H1 (cell line): ENCODE measurements around the gene SH3PXD2B. TPM values are rescaled to one million over a fixed set of nuclear protein-coding genes. Genes with fewer than 3 reads are reported as not detected.

ENCODE experiments used
- E2F6 ChIP-seq: IDR thresholded peaks from 2 replicates; pipeline ENCODE4 v1.6.1; 2012; ENCODE audit warnings: inconsistent platforms
- EGR1 ChIP-seq: IDR thresholded peaks from 2 replicates; pipeline ENCODE4 v1.6.1; 2011; ENCODE audit warnings: low read depth, low read length, borderline replicate concordance
- EP300 ChIP-seq, 2 experiments: IDR thresholded peaks; 1 replicate in 1 of 2; 2 replicates in 1 of 2; pipeline ENCODE4 v1.6.1; 2011 to 2012; ENCODE audit warnings: low read depth in 2 of 2, low read length in 2 of 2, mild to moderate bottlenecking in 2 of 2, borderline replicate concordance in 1 of 2, inconsistent platforms in 1 of 2, moderate library complexity in 1 of 2
- HDAC6 ChIP-seq: IDR thresholded peaks from one replicate; pipeline ENCODE4 v1.7.1; 2012; ENCODE audit warnings: low read depth, mild to moderate bottlenecking, inconsistent platforms, low read length, moderate library complexity
- KDM5A ChIP-seq: fragments of 200-600 bp; IDR thresholded peaks from 2 replicates; pipeline ENCODE4 v1.7.1; 2012; ENCODE audit warnings: mild to moderate bottlenecking, low read length, inconsistent platforms, mixed read lengths
- POLR2AphosphoS5 ChIP-seq: IDR thresholded peaks from 2 replicates; pipeline ENCODE4 v1.6.1; 2011; ENCODE audit warnings: low read depth, low read length
- RAD21 ChIP-seq, 2 experiments: IDR thresholded peaks in 1 of 2; conservative IDR thresholded peaks in 1 of 2; 2 replicates each; pipeline ENCODE4 v1.6.1; 2011; ENCODE audit warnings: low read depth in 2 of 2, low read length in 2 of 2, improper control_type of control experiment in 1 of 2, inconsistent platforms in 1 of 2, mild to moderate bottlenecking in 1 of 2, moderate library complexity in 1 of 2
- USF2 ChIP-seq: IDR thresholded peaks from 2 replicates; pipeline ENCODE4 v1.6.1; 2011; ENCODE audit warnings: low read length, improper control_type of control experiment
- polyA plus RNA-seq, 7 experiments: library from polyadenylated mRNA; depleted of rRNA in 3 of 7; stranded (reverse) in 5 of 7; unstranded in 2 of 7; fragments of >200 nt in 5 of 7; fragments of 200-250 nt in 2 of 7; gene quantifications; 1 replicate in 5 of 7; 2 replicates in 1 of 7; 4 replicates in 1 of 7; pipeline versions ENCODE4 v1.2.1 to v1.2.3, GENCODE V29; 2011 to 2013; ENCODE audit warnings: missing spikeins in 2 of 7, mixed read lengths in 2 of 7
- total RNA-seq: library from RNA; stranded (reverse); fragmentation: NEBNext Ultra II Directional; extraction: Animal tissue kit (Norgen Biotek cat#: 25700); gene quantifications from 2 replicates; pipeline ENCODE4 v1.2.1, GENCODE V29; 2021
- TF ChIP-seq, protein P1 (sequence below), 3 experiments: IDR thresholded peaks; 1 replicate in 2 of 3; 2 replicates in 1 of 3; pipeline versions ENCODE4 v1.5.1 to v1.6.1; 2011; ENCODE audit warnings: low read length in 3 of 3, mild to moderate bottlenecking in 3 of 3, inconsistent platforms in 2 of 3, low read depth in 1 of 3, moderate library complexity in 1 of 3; ENCODE audit not compliant: insufficient read depth in 1 of 3; ENCODE audit errors: control extremely low read depth in 1 of 3

The SH3PXD2B gene
- total and polyA plus RNA-seq, 2 of the 8 experiments (the other 6 are each of a cell fraction or from before 2014, with no cell fraction given), result 32.9 to 72.9 TPM

GRCh38 chr5:172334196-172334595 lies 120.1 kb downstream of the SH3PXD2B start (continued):
- TF ChIP-seq POLR2AphosphoS5, result peak; percentile 46; the same call in 1 of the 2 replicates
- TF ChIP-seq, protein P1, sequence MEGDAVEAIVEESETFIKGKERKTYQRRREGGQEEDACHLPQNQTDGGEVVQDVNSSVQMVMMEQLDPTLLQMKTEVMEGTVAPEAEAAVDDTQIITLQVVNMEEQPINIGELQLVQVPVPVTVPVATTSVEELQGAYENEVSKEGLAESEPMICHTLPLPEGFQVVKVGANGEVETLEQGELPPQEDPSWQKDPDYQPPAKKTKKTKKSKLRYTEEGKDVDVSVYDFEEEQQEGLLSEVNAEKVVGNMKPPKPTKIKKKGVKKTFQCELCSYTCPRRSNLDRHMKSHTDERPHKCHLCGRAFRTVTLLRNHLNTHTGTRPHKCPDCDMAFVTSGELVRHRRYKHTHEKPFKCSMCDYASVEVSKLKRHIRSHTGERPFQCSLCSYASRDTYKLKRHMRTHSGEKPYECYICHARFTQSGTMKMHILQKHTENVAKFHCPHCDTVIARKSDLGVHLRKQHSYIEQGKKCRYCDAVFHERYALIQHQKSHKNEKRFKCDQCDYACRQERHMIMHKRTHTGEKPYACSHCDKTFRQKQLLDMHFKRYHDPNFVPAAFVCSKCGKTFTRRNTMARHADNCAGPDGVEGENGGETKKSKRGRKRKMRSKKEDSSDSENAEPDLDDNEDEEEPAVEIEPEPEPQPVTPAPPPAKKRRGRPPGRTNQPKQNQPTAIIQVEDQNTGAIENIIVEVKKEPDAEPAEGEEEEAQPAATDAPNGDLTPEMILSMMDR (IDR thresholded peaks at IDR 0.05; ENCODE audit: control extremely low read depth in 1 of 3, insufficient read depth in 1 of 3, low read depth in 1 of 3, low read length in 3 of 3), result peak; percentile 65 to 80 (median 75)
- TF ChIP-seq EP300 (IDR thresholded peaks at IDR 0.05; ENCODE audit: borderline replicate concordance in 1 of 2, low read depth in 2 of 2, low read length in 2 of 2), result no peak
- no peak for TF ChIP-seq KDM5A
- TF ChIP-seq E2F6, result peak; percentile 65; the same call in 1 of the 2 replicates
- peak; percentile 35 to 50 for TF ChIP-seq RAD21 (IDR thresholded peaks at IDR 0.05 in 1 of 2, conservative IDR thresholded peaks at IDR 0.05 in 1 of 2; ENCODE audit: low read depth in 2 of 2, low read length in 2 of 2)
- no peak for TF ChIP-seq HDAC6
- TF ChIP-seq USF2, result no peak
- peak; percentile 60; the same call in 1 of the 2 replicates for TF ChIP-seq EGR1
